Left ventricle myocardium inferior (tissue), 1 donor: ENCODE measurements around the gene EYA2. TPM values are rescaled to one million over a fixed set of nuclear protein-coding genes. Genes with fewer than 3 reads are reported as not detected.

ENCODE experiments used
- DNase-seq: peaks from one replicate; pipeline ENCODE4 v3.0.0-alpha.2; 2020
- H3K27ac ChIP-seq: fragments of 200-600 bp; replicated peaks from 2 replicates; pipeline ENCODE4 v1.8.0; 2021
- H3K27me3 ChIP-seq: fragments of 200-600 bp; 2 replicates; pipeline ENCODE4 v1.8.0; 2021; ENCODE audit warnings: low read depth
- H3K36me3 ChIP-seq: fragments of 200-600 bp; 2 replicates; pipeline ENCODE4 v1.8.0; 2021
- H3K4me1 ChIP-seq: fragments of 200-600 bp; 2 replicates; pipeline ENCODE4 v1.8.0; 2021
- H3K4me3 ChIP-seq: fragments of 200-600 bp; 2 replicates; pipeline ENCODE4 v1.8.0; 2021; ENCODE audit warnings: mild to moderate bottlenecking, moderate library complexity
- H3K9me3 ChIP-seq: fragments of 200-600 bp; replicated peaks from 2 replicates; pipeline ENCODE4 v1.8.0; 2021
- intact Hi-C: fragments of 100-400 bp; cut with micrococcal nuclease; formaldehyde crosslinking; loops from one replicate; pipeline ENCODE4 v1.11.0; 2022
- total RNA-seq: library from RNA; stranded (reverse); fragmentation: NEBNext Ultra II Directional; extraction: Animal tissue kit (Norgen Biotek cat#: 25700); gene quantifications from one replicate; pipeline ENCODE4 v1.2.1, GENCODE V29; 2021
- TF ChIP-seq, protein P1 (sequence below): fragments of 200-600 bp; IDR thresholded peaks from 2 replicates; pipeline ENCODE4 v1.8.0; 2021; ENCODE audit warnings: antibody characterized with exemption, mild to moderate bottlenecking, borderline replicate concordance
- donor health status: DM: no; HTN: yes; CAD: no; lungs with severe emphysema.

The EYA2 gene
- total RNA-seq, 1 donor from 2014 or later, result 0.63 TPM

DNA sequence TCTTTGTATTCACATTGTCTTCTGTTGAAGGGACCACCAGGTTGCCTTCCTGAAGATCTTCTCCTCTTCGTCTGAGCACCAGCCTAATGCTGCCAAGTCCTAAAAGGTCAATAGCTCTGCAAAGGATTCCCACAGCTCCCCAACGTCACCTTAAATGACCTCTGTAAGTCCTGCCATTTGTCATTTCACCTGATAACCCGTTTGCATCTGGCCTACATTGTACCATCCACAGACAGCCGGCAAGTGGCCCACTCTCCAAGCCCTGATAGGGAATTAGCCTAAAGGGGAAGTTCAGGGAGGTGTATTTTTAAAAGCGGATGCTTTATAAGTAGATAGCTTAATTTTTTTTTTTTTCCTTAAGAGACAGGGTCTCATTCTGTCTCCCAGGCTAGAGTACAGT is 334.0 kb downstream of the EYA2 start:
- Histone ChIP-seq H3K27ac (peak overlapping the region; percentile 38), H3K9me3 (no peaks in the 10 kb centered on the region), H3K36me3 (peaks cover 81% of the 10 kb centered on the region), H3K4me1 (peaks cover 46% of the 10 kb centered on the region), H3K27me3 (no peaks in the 10 kb centered on the region), H3K4me3 (no peak overlapping the region)
- intact Hi-C loops, result no loop called here
- TF ChIP-seq, protein P1, sequence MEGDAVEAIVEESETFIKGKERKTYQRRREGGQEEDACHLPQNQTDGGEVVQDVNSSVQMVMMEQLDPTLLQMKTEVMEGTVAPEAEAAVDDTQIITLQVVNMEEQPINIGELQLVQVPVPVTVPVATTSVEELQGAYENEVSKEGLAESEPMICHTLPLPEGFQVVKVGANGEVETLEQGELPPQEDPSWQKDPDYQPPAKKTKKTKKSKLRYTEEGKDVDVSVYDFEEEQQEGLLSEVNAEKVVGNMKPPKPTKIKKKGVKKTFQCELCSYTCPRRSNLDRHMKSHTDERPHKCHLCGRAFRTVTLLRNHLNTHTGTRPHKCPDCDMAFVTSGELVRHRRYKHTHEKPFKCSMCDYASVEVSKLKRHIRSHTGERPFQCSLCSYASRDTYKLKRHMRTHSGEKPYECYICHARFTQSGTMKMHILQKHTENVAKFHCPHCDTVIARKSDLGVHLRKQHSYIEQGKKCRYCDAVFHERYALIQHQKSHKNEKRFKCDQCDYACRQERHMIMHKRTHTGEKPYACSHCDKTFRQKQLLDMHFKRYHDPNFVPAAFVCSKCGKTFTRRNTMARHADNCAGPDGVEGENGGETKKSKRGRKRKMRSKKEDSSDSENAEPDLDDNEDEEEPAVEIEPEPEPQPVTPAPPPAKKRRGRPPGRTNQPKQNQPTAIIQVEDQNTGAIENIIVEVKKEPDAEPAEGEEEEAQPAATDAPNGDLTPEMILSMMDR, result no peak
- DNase-seq, result no peak

DNA sequence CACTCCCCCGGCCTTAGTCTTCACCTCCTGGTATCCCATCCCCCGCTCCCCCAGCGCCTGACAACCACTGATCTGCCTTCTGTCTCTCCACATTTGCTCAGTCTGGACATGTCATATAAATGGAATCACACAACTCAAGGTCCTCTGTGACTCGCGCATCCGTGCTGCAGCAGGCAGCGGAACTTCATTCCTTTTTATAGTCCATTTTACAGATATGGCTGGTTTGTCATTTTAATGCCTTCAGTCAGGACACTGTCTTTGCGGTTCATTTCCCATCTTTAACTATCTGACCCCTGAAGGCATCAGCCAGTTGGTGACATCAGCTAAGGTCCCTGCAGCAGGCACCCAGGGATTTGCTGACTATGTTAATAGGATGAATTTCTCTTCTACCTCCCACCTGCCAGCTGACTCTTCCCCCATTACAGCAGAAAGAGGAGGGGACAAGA is 336.2 kb downstream of the EYA2 start:
- Histone ChIP-seq H3K9me3 (no peaks in the 10 kb centered on the region), H3K27me3 (no peaks in the 10 kb centered on the region), H3K4me1 (peaks cover 43% of the 10 kb centered on the region), H3K4me3 (no peak overlapping the region), H3K36me3 (peaks cover 84% of the 10 kb centered on the region), H3K27ac (no peak overlapping the region)
- TF ChIP-seq, protein P1, result no peak
- no peak for DNase-seq
- intact Hi-C loops, result no loop called here

DNA sequence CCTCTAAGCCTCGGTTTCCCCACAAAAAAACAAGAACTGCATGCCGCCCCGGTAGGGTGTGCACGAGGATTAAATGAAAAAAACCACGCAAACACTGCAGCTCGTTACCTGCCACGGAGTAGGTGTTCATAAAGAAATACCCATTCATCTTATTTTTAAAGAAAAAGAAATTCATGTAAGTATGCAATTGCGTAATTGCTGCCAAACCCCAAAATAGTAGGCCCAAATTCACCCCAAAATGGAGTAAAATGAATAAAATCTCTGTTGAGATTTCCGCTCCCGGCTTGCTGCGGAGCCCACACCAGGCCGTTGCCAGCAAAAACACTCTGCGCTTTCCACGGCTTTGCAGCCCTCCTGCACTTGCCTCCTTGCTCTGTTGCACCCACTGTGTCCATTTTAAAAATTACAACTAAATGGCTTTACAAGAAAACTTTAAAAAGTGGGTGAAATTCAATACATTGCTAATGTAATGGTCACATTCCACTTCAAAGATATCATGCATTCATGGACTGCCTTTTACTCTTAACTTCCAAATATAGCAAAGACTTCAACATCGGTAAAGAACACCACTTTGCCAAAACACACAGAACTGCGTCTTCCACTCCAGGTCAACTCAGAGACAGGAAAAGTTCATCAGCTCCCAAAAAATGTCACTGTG is 336.9 kb downstream of the EYA2 start:
- no peaks in the 10 kb centered on the region for H3K9me3 ChIP-seq
- H3K36me3 ChIP-seq, result peaks cover 84% of the 10 kb centered on the region
- DNase-seq, result no peak
- TF ChIP-seq, protein P1, result no peak
- H3K4me3 ChIP-seq, result no peak overlapping the region
- H3K27ac ChIP-seq, result no peak overlapping the region
- intact Hi-C loops, result no loop called here
- no peaks in the 10 kb centered on the region for H3K27me3 ChIP-seq
- peaks cover 37% of the 10 kb centered on the region for H3K4me1 ChIP-seq

DNA sequence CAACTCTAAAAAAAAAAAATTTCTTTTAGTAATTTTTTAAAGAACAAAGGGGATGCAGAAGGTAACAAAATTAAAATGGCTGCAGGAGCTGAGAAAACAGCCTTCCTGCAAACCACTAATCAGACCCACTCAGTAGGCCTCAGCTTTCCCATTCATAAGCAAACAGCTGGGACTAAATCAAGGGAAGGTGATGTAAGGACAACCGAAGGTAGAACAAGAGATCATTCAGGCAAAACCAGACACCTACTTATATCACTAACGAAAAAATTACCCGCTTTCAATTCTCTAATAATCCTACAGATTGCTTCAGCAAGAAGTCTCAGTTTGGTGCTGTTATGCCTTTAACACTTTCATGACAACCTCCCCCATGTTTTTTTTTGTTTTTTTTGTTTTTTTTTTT is 337.9 kb downstream of the EYA2 start:
- H3K9me3 ChIP-seq, result no peaks in the 10 kb centered on the region
- DNase-seq, result no peak
- TF ChIP-seq, protein P1, result no peak
- H3K27ac ChIP-seq, result no peak overlapping the region
- H3K4me3 ChIP-seq, result no peak overlapping the region
- no peaks in the 10 kb centered on the region for H3K27me3 ChIP-seq
- H3K36me3 ChIP-seq, result peaks cover 84% of the 10 kb centered on the region
- H3K4me1 ChIP-seq, result peaks cover 37% of the 10 kb centered on the region
- intact Hi-C loops, result no loop called here

DNA sequence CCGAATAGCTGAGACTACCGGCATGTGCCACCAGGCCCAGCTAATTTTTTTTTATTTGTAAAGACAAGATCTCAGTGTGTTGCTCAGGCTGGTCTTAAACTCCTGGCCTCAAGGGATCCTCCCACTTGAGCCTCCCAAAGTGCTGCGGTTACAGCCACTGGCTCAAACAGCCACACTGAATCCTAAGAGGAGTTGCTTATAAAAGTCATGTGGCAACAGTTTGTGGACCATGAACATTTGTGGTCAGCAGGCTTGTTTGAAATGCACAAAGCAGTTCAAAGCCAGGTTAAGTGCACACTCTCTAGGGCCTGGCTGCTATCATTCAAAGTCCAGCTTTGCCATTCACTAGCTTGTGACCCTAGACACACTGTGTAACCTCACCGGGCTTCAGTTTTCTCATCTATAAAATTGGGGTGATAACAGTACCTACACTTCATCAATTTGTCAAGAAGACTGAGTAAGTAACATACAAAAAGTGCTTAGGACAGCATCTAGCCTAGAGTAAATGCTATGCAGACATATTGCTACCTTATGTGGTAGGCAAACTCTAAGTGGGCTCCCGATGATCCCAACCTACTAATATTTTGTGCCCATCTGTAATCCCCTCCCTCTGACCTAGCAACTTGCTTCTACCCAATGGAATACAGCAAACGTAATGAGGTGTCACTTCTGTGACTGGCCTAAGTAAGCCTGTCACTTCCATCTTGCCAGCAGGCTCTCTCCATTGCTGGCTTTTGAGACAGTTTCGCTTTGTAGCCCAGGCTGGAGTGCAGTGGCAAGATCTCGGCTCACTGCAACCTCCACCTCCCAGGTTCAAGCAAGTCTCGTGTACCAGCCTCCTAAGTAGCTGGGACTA is 338.9 kb downstream of the EYA2 start:
- H3K9me3 ChIP-seq, result no peaks in the 10 kb centered on the region
- H3K27ac ChIP-seq, result no peak overlapping the region
- H3K36me3 ChIP-seq, result peaks cover 85% of the 10 kb centered on the region
- DNase-seq, result no peak
- H3K4me1 ChIP-seq, result peaks cover 28% of the 10 kb centered on the region
- H3K4me3 ChIP-seq, result no peak overlapping the region
- intact Hi-C loops, result no loop called here
- H3K27me3 ChIP-seq, result no peaks in the 10 kb centered on the region
- TF ChIP-seq, protein P1, result no peak
